Erythroblast (primary cell): ENCODE measurements around the gene ACAD8.

ENCODE experiments used
- GATA1 ChIP-seq: IDR thresholded peaks from 2 replicates; pipeline ENCODE4 v1.6.1; 2011; ENCODE audit warnings: low read depth, mild to moderate bottlenecking, control low read depth, low read length, moderate library complexity
- POLR2A ChIP-seq: IDR thresholded peaks from 2 replicates; pipeline ENCODE4 v1.6.1; 2011; ENCODE audit warnings: mild to moderate bottlenecking, low read length

DNA sequence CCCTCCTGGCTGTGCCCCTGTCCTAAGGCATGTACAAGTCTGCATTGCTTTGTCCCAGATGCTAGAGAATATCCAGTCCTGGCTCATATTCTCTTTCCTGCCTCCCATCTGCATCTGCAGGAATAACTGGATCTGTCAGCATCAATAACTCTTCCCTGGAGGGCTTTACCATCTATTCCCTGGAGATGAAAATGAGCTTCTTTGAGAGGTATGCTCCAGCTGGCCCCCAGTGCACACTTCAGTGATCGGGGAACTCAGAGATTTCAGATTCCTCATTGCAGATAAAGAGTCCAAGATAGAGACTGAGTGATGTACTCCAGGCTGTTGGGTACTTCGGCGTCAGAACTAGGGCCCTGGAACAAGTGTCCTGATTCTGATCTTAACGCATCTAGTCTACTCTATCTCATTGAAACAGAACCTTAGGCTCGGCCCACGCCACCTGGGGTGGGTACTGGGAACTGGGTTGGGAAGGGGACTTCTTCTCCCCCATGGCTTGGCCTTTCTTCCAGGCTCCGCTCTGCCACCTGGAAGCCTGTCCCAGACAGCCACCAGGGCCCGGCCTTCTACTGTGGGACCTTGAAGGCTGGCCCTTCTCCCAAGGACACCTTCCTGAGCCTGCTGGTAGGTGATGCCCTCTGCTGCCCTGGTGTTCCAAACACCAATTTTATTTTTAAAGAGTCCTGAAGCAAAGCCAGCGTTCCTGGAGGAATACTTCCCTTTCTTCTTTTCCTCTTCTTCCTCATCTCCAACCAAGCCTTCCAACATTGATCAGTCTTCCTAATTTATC, 60.6 kb downstream of the ACAD8 start:
- TF ChIP-seq POLR2A (no peak), GATA1 (no peak)
